CD4-positive, alpha-beta T cell (primary cell): ENCODE results near the gene HS6ST3. TPM values are rescaled to one million over a fixed set of nuclear protein-coding genes. Genes with fewer than 3 reads are reported as not detected.

Experiments
- ATAC-seq: fragments of 200-7000 bp; cut with Tn5 transposase; one replicate; pipeline ENCODE4 v1.10.0; 2022; ENCODE audit warnings: mild to moderate bottlenecking; ENCODE audit not compliant: poor library complexity
- CTCF ChIA-PET: fragments of 350-600 bp; sonication (Branson Sonifier 250); formaldehyde crosslinking; loops from one replicate; lab custom pipeline; 2021; ENCODE audit warnings: antibody characterized with exemption, inconsistent platforms; lab: Charles Lee
- POLR2A ChIA-PET: fragments of 350-600 bp; sonication (Branson Sonifier 250); formaldehyde crosslinking; loops from one replicate; lab custom pipeline; 2021; ENCODE audit warnings: antibody characterized with exemption, inconsistent platforms; lab: Charles Lee
- DNase-seq, 14 experiments: peaks; one replicate each; pipeline ENCODE4 v3.0.0-alpha.2; 2013 to 2020; ENCODE audit warnings: mixed read lengths in 2 of 14
- H3K27ac ChIP-seq, 2 donors: one replicate each; pipeline versions ENCODE4 v1.5.1 to v1.7.0; 2013; ENCODE audit warnings: low read length in 2 of 2, low read depth in 1 of 2, mild to moderate bottlenecking in 1 of 2
- H3K27me3 ChIP-seq, 2 experiments: 1 replicate in 1 of 2; 2 replicates in 1 of 2; pipeline versions ENCODE4 v1.6.1 to v1.7.0; 2013; ENCODE audit warnings: low read length in 2 of 2, control low read depth in 1 of 2, mild to moderate bottlenecking in 1 of 2, moderate library complexity in 1 of 2; ENCODE audit not compliant: insufficient read depth in 2 of 2, control insufficient read depth in 1 of 2
- H3K36me3 ChIP-seq: one replicate; pipeline ENCODE4 v1.6.1; 2013; ENCODE audit warnings: low read length, control low read depth; ENCODE audit not compliant: insufficient read depth
- H3K4me1 ChIP-seq: one replicate; pipeline ENCODE4 v1.6.1; 2013; ENCODE audit warnings: low read length, control low read depth; ENCODE audit not compliant: insufficient read depth
- H3K4me3 ChIP-seq: one replicate; pipeline ENCODE4 v1.5.1; 2013; ENCODE audit warnings: mild to moderate bottlenecking, low read length, moderate library complexity
- H3K9me3 ChIP-seq, 2 experiments: 1 replicate in 1 of 2; 2 replicates in 1 of 2; pipeline versions ENCODE4 v1.6.1 to v1.7.0; 2013; ENCODE audit warnings: low read length in 2 of 2, mild to moderate bottlenecking in 2 of 2, control low read depth in 1 of 2, moderate library complexity in 1 of 2; ENCODE audit not compliant: control insufficient read depth in 1 of 2, insufficient read depth in 1 of 2
- H3K27ac Mint-ChIP-seq: one replicate; pipeline ENCODE4 v1.8.0; 2020; ENCODE audit warnings: mixed read lengths
- H3K27me3 Mint-ChIP-seq: one replicate; pipeline ENCODE4 v1.8.0; 2021; ENCODE audit warnings: mixed read lengths
- H3K36me3 Mint-ChIP-seq: one replicate; pipeline ENCODE4 v1.8.0; 2021; ENCODE audit warnings: low read depth, mixed read lengths
- H3K4me1 Mint-ChIP-seq: one replicate; pipeline ENCODE4 v1.8.0; 2021; ENCODE audit warnings: low read depth, mixed read lengths
- H3K4me3 Mint-ChIP-seq: one replicate; pipeline ENCODE4 v1.8.0; 2020; ENCODE audit warnings: mild to moderate bottlenecking, mixed read lengths
- H3K9me3 Mint-ChIP-seq: one replicate; pipeline ENCODE4 v1.8.0; 2020; ENCODE audit warnings: mixed read lengths
- intact Hi-C, 2 experiments: fragments of 100-400 bp; cut with DNase I in 1 of 2; cut with micrococcal nuclease in 1 of 2; formaldehyde crosslinking; loops; one replicate each; pipeline versions ENCODE4 v1.15.1 to v1.9.0; 2023 to 2025; cut with DNase I, micrococcal nuclease
- total RNA-seq, 174 experiments: library from RNA in 2 of 174; stranded (reverse) in 2 of 174; gene quantifications; one replicate each; pipeline ENCODE4 v1.2.3 and lab custom pipeline; 2021 to 2026
- TF ChIP-seq, protein P1 (sequence below): fragments of 200-600 bp; IDR thresholded peaks from one replicate; pipeline ENCODE4 v1.8.0; 2022; ENCODE audit warnings: antibody characterized with exemption, mild to moderate bottlenecking

The HS6ST3 gene
- total RNA-seq, 2 experiments from 2014 or later = not detected

DNA sequence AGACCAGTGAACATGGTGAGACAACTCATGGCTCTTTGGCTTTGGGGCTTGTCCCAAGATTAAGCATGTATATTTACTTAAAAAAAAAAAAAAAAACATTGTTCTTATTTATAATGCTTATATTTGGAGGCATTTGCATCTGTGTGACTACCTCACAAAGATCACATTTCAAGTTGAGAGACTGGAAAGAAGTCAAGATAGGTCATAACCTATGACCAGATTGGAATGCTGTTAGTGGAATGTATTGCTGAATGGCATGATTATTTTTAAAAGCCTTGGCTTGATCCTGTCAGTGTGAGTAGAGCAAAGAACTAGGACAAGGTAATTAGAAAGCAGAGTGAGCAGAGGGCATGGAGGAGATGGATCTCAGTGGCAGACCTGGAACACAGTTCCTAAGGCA is 689.8 kb downstream of the HS6ST3 start:
- H3K9me3 Mint-ChIP-seq = peaks cover 9% of the 10 kb centered on the region
- TF ChIP-seq, protein P1, sequence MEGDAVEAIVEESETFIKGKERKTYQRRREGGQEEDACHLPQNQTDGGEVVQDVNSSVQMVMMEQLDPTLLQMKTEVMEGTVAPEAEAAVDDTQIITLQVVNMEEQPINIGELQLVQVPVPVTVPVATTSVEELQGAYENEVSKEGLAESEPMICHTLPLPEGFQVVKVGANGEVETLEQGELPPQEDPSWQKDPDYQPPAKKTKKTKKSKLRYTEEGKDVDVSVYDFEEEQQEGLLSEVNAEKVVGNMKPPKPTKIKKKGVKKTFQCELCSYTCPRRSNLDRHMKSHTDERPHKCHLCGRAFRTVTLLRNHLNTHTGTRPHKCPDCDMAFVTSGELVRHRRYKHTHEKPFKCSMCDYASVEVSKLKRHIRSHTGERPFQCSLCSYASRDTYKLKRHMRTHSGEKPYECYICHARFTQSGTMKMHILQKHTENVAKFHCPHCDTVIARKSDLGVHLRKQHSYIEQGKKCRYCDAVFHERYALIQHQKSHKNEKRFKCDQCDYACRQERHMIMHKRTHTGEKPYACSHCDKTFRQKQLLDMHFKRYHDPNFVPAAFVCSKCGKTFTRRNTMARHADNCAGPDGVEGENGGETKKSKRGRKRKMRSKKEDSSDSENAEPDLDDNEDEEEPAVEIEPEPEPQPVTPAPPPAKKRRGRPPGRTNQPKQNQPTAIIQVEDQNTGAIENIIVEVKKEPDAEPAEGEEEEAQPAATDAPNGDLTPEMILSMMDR = no peak
- Histone ChIP-seq H3K4me3 (no peak overlapping the region), H3K36me3 (no peaks in the 10 kb centered on the region), H3K9me3 (no peaks in the 10 kb centered on the region), H3K27ac (no peak overlapping the region), H3K4me1 (no peaks in the 10 kb centered on the region), H3K27me3 (no peaks in the 10 kb centered on the region)
- no peak for DNase-seq
- no peaks in the 10 kb centered on the region for H3K4me1 Mint-ChIP-seq
- ChIA-PET CTCF (no interaction called here), POLR2A (no interaction called here)
- H3K36me3 Mint-ChIP-seq = no peaks in the 10 kb centered on the region
- intact Hi-C loops = no loop called here
- H3K27me3 Mint-ChIP-seq = no peaks in the 10 kb centered on the region
- ATAC-seq = no peak
- no peak overlapping the region for H3K27ac Mint-ChIP-seq
- no peak overlapping the region for H3K4me3 Mint-ChIP-seq

DNA sequence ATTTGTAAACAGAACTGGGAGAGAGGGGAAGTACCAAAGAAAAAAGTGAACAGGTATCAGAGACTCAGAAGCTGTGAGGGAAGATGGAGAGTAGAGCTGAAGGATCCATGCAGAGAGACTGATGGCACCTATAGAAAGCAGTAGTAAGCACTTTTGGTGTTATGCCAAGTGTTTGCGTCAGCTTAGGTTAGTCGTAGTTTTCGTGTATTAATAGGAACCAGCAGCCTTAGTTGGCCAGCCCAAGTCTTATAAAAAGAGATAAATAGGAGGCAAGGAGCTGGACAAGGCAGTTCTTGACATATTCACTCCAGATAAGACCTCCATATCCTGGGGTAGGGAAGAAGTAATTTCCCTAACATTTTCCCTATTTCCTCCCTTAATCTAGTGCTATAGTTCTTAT is 690.2 kb downstream of the HS6ST3 start:
- TF ChIP-seq, protein P1 = no peak
- peaks cover 9% of the 10 kb centered on the region for H3K9me3 Mint-ChIP-seq
- Histone ChIP-seq H3K27ac (no peak overlapping the region), H3K36me3 (no peaks in the 10 kb centered on the region), H3K27me3 (no peaks in the 10 kb centered on the region), H3K4me3 (no peak overlapping the region), H3K4me1 (no peaks in the 10 kb centered on the region), H3K9me3 (no peaks in the 10 kb centered on the region)
- ChIA-PET CTCF (no interaction called here), POLR2A (no interaction called here)
- H3K27ac Mint-ChIP-seq = no peak overlapping the region
- intact Hi-C loops = no loop called here
- ATAC-seq (no peak), DNase-seq (no peak)
- no peaks in the 10 kb centered on the region for H3K36me3 Mint-ChIP-seq
- H3K4me3 Mint-ChIP-seq = no peak overlapping the region
- no peaks in the 10 kb centered on the region for H3K4me1 Mint-ChIP-seq
- H3K27me3 Mint-ChIP-seq = no peaks in the 10 kb centered on the region

DNA sequence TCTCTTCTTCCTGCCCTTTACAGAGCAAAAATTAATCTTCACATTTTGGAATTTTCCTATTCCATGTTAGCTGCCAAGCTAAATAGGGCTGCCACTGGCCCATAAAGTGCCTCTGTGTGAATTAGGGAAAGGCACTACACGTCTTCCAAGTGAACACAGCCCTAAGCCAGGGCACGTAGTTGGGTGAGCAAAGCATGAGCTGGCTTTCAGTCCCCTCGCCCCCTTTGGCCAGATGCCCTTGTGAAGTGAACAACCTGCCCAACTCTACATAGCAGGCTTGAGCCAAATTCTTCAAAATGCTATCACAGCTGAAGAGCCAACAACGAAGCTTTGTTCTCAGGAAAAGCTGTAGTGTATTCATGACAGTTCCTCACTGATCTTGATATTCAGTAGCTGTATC is 691.2 kb downstream of the HS6ST3 start:
- Mint-ChIP-seq H3K4me3 (no peak overlapping the region), H3K27me3 (no peaks in the 10 kb centered on the region), H3K27ac (no peak overlapping the region), H3K4me1 (no peaks in the 10 kb centered on the region), H3K9me3 (peaks cover 7% of the 10 kb centered on the region), H3K36me3 (no peaks in the 10 kb centered on the region)
- CTCF ChIA-PET = no interaction called here
- intact Hi-C loops = no loop called here
- no peak for ATAC-seq
- no peaks in the 10 kb centered on the region for H3K9me3 ChIP-seq
- no peaks in the 10 kb centered on the region for H3K4me1 ChIP-seq
- H3K36me3 ChIP-seq = no peaks in the 10 kb centered on the region
- no peaks in the 10 kb centered on the region for H3K27me3 ChIP-seq
- no peak overlapping the region for H3K27ac ChIP-seq
- no peak overlapping the region for H3K4me3 ChIP-seq
- DNase-seq = no peak
- TF ChIP-seq, protein P1 = no peak
- POLR2A ChIA-PET = no interaction called here
